Tongue (tissue), 2 donors: ENCODE results near the gene ZSCAN2. TPM values are rescaled to one million over a fixed set of nuclear protein-coding genes. Genes with fewer than 3 reads are reported as not detected.

Source experiments
- DNase-seq: peaks from one replicate; pipeline ENCODE4 v3.0.0-alpha.2; 2015
- total RNA-seq: library from RNA; depleted of rRNA; stranded (reverse); fragments of >200 nt; gene quantifications from one replicate; pipeline ENCODE4 v1.2.3, GENCODE V29; 2014

The ZSCAN2 gene
- total RNA-seq, 1 donor from 2014 or later, result 19.9 TPM

- peak; percentile 63 for DNase-seq
Measured at GRCh38 chr15:84598993-84599392, 1.8 kb upstream of the ZSCAN2 start.

- no peak for DNase-seq
Measured at GRCh38 chr15:84599906-84600305, 903 bp upstream of the ZSCAN2 start.

GRCh38 chr15:84600331-84600686 is 500 bp upstream of the ZSCAN2 start:
- peak; percentile 88 for DNase-seq

GRCh38 chr15:84601555-84601838 is 688 bp downstream of the ZSCAN2 start:
- no peak for DNase-seq

- DNase-seq, result no peak
Measured at GRCh38 chr15:84603630-84604379, 3.0 kb downstream of the ZSCAN2 start.

- no peak for DNase-seq
Measured at GRCh38 chr15:84604826-84605553, 4.2 kb downstream of the ZSCAN2 start.

GRCh38 chr15:84605554-84605882 is 4.7 kb downstream of the ZSCAN2 start:
- no peak for DNase-seq

- no peak for DNase-seq
Measured at GRCh38 chr15:84606653-84607120, 5.9 kb downstream of the ZSCAN2 start.

- no peak for DNase-seq
Measured at GRCh38 chr15:84608707-84609284, 8.0 kb downstream of the ZSCAN2 start.

- no peak for DNase-seq
Measured at GRCh38 chr15:84609818-84610525, 9.2 kb downstream of the ZSCAN2 start.

GRCh38 chr15:84611631-84612030 is 10.8 kb downstream of the ZSCAN2 start:
- DNase-seq, result no peak

- no peak for DNase-seq
Measured at GRCh38 chr15:84616235-84616634, 15.4 kb downstream of the ZSCAN2 start.

- no peak for DNase-seq
Measured at GRCh38 chr15:84620626-84621025, 19.8 kb downstream of the ZSCAN2 start.

GRCh38 chr15:84621358-84621979 is 20.7 kb downstream of the ZSCAN2 start:
- no peak for DNase-seq

GRCh38 chr15:84624359-84624758 is 23.6 kb downstream of the ZSCAN2 start:
- DNase-seq, result no peak

- DNase-seq, result no peak
Measured at GRCh38 chr15:84625123-84625522, 24.3 kb downstream of the ZSCAN2 start.

GRCh38 chr15:84629033-84629432 is 28.2 kb downstream of the ZSCAN2 start:
- no peak for DNase-seq

GRCh38 chr15:84631706-84632272 is 31.0 kb downstream of the ZSCAN2 start:
- DNase-seq, result no peak

GRCh38 chr15:84633311-84634227 is 32.8 kb downstream of the ZSCAN2 start:
- DNase-seq, result peak; percentile 84

GRCh38 chr15:84634228-84634837 is 33.5 kb downstream of the ZSCAN2 start:
- DNase-seq, result no peak

- DNase-seq, result no peak
Measured at GRCh38 chr15:84638103-84638502, 37.3 kb downstream of the ZSCAN2 start.
